ENCODE results near the gene NEB.

DNA sequence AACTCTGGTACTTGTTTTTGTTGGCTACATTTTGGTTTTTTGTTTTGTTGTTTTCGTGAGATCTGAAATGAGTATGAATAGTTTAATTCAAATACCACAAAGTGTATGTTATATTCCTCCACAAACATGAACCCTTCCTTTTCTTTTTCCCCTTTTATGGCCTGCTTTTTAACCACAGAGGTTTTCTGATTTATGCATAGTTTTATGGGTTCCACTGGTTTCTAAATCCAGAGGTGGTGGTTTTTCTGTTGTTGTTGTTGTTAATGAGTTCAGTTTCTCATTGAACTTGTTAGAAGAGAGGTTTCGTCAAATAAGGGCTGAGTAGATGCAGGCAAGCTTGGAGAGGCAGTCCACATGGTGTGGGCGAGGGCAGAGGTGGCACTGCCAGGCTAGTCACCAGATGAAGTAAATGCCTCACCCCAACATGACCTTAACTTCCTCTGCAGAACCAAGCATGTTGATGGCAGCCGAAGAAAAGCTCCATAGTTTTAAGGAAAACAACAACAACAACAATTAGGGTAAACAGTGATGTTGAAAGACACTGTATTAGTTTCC lies 252.0 kb downstream of the NEB start:
- TF ChIP-seq GATA2 (IDR thresholded peaks at IDR 0.05; ENCODE audit: low read depth, low read length), result no peak
- no peak for TF ChIP-seq GATA3 (IDR thresholded peaks at IDR 0.05; ENCODE audit: low read depth, low read length)

All from SH-SY5Y (cell line).